C4-2B (cell line): Measurements from ENCODE around the gene NRG3.
A peak's percentile ranks its signal among the peaks of the same experiment; 100 is the strongest.

Experiments
- H3K27ac ChIP-seq: fragments of 450-650 bp; 2 replicates; pipeline ENCODE4 v1.5.1; 2017
- ZFX ChIP-seq: fragments of 450-650 bp; IDR thresholded peaks from 2 replicates; pipeline ENCODE4 v1.6.1; 2017
- TF ChIP-seq, protein P1 (sequence below): fragments of 450-650 bp; conservative IDR thresholded peaks from 2 replicates; pipeline ENCODE4 v1.5.1; 2017; ENCODE audit warnings: mild to moderate bottlenecking

NRG3 gene

DNA sequence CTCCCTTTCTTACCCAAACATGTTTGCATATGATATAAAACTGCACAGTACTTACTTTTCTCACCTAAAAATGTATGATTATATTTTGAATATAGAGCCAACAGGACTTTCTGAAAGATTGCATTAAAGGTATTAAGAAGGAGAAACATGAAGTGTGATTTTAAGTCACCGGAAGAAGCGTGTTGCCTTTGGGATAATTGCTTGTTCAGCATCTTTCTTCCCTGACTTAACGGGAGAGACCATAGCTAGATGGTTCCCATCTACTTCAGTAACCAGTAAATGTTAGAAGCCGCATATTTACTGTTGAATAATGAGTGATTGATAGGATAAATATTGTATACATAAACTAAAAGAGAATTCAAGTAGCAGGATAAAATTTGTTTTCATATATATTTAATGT is 197.1 kb downstream of the NRG3 start:
- no peak overlapping the region for H3K27ac ChIP-seq
- TF ChIP-seq, protein P1, sequence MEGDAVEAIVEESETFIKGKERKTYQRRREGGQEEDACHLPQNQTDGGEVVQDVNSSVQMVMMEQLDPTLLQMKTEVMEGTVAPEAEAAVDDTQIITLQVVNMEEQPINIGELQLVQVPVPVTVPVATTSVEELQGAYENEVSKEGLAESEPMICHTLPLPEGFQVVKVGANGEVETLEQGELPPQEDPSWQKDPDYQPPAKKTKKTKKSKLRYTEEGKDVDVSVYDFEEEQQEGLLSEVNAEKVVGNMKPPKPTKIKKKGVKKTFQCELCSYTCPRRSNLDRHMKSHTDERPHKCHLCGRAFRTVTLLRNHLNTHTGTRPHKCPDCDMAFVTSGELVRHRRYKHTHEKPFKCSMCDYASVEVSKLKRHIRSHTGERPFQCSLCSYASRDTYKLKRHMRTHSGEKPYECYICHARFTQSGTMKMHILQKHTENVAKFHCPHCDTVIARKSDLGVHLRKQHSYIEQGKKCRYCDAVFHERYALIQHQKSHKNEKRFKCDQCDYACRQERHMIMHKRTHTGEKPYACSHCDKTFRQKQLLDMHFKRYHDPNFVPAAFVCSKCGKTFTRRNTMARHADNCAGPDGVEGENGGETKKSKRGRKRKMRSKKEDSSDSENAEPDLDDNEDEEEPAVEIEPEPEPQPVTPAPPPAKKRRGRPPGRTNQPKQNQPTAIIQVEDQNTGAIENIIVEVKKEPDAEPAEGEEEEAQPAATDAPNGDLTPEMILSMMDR, result no peak
- no peak for TF ChIP-seq ZFX

DNA sequence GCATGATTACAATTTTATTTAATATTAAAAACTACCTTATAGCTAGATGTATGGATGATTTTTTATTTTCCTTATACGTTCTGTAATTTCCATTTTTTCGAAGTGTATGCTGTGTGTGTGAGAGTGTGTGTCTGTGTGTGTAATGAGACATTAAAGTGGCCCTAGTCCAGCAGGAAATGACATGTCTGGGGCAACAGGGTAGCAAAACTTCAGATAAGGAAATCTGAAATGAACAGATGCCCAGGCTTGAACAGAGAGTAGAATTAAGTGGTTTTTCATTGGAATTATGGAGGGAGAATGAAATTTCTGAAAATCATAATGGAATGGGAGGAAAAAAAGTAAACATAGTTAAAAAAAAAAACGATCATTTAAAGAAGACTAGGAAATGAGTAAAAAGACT is 200.6 kb downstream of the NRG3 start:
- TF ChIP-seq, protein P1, result no peak
- TF ChIP-seq ZFX, result no peak
- H3K27ac ChIP-seq, result no peak overlapping the region

DNA sequence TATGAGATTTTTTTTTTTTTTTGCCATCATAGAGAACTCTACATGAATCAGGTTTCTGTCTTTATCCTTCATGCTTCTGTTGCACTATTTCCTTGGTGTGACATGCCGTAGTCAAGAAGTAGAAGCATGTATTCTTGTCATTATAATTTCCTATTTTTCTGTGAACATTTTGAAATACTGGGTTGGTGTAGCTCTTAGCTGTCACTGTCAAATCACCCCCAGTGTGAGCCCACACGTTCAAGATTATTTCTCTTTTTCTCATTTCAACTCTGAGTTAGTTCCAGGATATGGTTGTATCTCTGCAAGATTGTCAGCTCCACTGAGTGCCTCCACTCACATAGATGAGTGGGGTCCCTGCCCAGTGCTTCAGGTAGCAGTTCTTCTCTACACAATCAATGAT is 209.5 kb downstream of the NRG3 start:
- TF ChIP-seq, protein P1, result no peak
- no peak for TF ChIP-seq ZFX
- H3K27ac ChIP-seq, result no peak overlapping the region

DNA sequence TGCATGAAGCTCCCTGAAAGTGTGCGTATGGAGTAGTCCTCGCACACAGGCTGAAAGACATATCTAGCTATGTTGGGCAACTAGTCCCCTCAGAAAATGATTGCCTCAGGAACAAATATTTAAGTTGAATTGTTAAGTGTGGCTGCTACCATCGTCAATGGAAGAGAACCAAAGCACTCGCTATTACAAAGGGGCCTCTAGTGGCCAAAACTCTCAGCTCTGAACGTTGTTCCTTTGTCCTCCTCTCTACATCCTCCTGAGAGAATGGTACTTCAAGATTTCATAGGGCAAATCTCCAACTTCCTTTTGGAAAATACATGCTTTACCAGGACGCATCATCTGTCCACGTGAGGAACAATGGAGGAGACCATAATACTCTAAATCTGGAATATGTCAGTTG is 209.9 kb downstream of the NRG3 start:
- no peak for TF ChIP-seq ZFX
- TF ChIP-seq, protein P1, result peak; percentile 34
- H3K27ac ChIP-seq, result no peak overlapping the region

DNA sequence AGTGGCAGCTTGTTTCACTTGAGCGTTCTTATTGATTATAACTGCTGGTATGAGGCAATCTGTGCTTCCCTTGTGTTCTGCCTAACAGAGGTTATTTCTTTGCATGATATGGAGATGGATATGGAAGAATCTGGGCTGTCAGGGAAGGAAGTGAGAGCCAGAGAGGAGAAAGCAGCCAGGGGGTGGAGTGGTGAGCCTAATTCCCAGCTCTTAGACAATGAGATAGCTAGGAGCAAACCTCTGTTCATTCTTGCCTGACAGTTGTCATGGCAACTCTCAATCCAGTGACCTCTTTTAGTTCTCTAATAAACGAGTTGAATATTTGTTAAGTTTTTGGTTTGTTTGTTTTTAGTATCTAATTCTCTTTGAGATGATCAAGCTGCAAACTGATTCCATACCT is 214.3 kb downstream of the NRG3 start:
- H3K27ac ChIP-seq, result no peak overlapping the region
- TF ChIP-seq, protein P1, result no peak
- no peak for TF ChIP-seq ZFX

DNA sequence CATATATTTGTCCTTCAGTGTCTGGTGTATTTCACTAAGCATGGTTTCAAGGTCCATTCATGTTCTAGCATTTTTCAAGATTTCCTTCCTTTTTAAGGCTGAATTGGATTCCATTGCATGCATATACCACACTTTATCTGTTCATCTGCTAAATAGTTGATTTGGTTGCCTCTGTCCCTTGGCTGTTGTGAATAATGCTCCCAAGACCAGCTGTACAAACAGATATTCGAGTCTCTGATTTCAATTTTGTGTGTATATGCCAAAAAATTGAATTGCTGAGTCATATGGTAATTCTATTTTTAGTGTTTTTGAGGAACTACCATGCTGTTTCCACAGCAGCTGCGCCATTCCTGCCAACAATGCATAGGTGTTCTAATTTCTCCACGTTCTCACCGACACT is 216.4 kb downstream of the NRG3 start:
- TF ChIP-seq, protein P1, result no peak
- no peak for TF ChIP-seq ZFX
- no peak overlapping the region for H3K27ac ChIP-seq

DNA sequence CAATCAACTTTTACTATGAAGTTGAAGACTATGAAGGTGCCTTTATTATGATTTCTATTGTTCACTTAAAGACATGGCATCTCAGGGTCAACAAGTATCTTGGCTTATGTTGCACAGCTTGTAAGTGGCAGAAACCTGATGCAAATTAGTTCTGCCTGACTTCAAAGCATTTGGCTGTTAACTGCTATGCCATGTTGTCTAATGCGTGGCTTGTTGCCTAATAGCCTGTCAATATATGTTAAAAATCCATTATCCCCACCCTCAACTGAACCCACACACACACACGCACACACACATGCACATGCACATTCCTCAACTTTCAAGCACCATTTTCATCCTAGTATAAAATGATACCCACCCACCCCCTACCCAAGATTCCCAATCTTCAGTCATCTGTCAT is 217.1 kb downstream of the NRG3 start:
- TF ChIP-seq, protein P1, result no peak
- no peak for TF ChIP-seq ZFX
- H3K27ac ChIP-seq, result no peak overlapping the region
